Renal cortical epithelial cell (primary cell): Measurements from ENCODE around the gene MRPL58. TPM values are rescaled to one million over a fixed set of nuclear protein-coding genes. Genes with fewer than 3 reads are reported as not detected.
"Not testable (repeated sequence)": the region's sequence is repeated elsewhere in the genome, so short reads cannot be mapped to it uniquely, and the experiment has no call there.

Experiments used
- DNase-seq: peaks from one replicate; pipeline ENCODE4 v3.0.0-alpha.2; 2011; ENCODE audit warnings: low read depth
- total RNA-seq: library from RNA; depleted of rRNA; stranded (reverse); fragments of >200 nt; gene quantifications from 2 replicates; pipeline ENCODE4 v1.2.3, GENCODE V29; 2014

Gene MRPL58
- total RNA-seq, 1 donor from 2014 or later = 19.9 TPM

DNA sequence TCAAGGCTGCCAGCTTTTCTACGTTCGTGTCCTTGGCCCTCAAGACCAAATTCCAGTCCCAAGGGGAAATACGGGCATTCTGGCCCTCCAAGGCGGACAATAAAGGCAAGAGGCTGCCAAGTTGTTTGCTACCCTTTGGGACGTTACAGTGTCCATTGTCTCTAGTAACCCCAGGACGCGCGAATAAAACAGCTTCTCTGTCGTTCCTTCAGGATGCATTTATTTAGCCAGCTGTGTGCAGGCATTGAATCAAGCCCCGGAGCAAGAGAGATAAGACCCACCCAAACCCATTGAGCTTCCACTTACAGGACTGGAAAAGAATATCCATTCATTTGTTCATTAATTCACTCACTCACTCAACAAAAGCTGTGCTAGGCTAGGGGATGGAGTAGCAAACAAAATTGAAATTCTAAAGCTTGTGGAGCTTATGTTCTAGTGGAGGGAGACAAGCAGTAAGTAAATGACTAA is 656 bp downstream of the MRPL58 start:
- DNase-seq = no peak

DNA sequence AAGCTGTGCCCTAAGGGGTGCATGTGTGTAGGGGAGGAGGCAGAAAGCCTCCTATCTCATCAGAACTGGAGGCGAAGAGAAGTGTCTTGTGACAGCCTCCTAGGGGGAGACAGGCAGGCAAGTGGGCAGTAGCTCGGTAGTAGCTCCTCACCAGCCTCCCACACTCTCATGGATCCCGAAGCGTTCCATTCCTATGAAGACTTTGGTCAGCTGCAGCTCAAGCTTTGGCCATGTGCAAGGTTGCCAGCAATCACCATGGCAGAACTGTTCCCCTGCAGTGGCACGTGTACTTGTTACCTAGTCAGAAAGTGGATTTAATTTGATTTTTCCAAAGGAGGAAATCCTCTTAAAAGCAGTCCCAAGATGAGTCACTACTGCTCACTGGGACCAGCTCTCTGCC is 6.7 kb downstream of the MRPL58 start:
- no peak for DNase-seq

DNA sequence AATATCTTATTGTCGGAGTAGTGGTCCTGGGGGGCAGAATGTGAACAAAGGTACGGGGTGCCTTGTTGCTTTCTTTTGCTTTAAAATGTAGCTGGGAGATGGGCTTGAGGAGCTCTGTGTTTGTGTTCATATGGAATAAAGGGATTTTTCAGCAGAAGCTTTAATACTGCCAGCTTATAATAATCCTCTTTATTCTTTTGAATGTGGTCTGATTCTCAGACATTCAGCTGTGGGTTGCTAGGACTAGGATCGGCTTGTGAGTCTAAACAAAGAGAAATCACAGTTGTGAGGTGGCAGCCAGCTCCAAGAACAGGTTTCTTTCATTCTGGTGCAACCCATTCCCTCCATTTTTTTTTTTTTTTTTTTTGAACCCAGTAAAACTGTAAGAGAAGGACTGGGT is 7.2 kb downstream of the MRPL58 start:
- no peak for DNase-seq

DNA sequence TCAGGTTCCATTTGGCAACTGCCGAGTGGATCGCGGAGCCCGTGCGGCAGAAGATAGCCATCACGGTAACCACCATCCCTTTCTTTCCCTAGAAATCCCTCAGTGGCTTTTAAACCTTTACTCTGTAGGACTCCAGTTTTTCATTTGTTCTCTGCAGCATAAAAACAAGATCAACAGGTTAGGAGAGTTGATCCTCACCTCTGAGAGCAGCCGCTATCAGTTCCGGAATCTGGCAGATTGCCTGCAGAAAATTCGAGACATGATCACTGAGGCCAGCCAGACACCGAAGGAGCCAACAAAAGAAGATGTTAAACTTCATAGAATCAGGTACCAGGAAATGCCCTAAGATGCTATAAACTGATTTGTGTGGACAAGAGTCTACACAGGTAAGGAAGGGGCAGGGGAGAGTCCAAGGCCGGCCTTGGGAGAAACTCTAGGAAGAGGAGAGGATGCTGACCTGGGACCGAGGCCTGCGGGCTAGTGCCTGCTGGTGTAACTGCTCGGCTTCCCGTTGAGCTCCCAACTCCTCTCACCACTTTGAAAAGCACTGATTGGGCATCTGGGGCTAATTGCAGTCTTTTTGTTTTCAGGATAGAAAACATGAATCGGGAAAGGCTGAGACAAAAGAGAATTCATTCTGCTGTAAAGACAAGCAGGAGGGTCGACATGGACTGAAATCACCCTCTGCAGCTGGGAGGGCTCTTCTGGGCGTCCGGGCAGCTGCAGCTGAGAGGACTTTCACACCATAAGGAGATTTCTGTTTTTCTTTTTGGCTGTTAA is 8.1 kb downstream of the MRPL58 start:
- no peak for DNase-seq

DNA sequence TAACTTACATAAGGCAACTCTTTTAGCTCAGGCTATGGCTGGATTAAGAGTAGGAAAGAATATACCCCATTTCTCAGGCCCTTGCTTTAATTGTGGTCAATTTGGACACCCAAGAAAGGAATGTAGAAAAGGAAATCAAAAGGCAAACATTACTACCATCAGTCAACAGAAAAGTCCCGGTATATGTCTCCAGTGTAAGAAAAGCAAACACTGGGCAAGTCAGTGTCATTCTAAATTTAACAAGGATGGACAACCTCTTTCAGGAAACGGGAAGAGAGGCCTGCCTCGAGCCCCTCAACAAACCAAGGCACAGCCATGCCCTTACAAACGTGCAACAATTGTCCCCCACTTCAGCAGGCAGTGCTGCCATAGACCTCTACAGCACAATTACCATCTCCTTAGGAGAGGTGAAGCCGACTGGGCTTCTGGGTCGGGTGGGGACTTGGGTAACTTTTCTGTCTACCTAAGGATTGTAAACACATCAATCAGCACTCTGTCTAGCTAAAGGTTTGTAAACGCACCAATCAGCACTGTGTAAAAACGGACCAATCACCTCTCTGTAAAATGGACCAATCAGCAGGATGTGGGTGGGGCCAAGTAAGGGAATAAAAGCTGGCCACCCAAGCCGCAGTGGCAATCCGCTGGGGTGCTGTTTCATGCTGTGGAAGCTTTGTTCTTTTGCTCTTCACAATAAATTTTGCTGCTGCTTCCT is 12.4 kb downstream of the MRPL58 start:
- DNase-seq = no peak

DNA sequence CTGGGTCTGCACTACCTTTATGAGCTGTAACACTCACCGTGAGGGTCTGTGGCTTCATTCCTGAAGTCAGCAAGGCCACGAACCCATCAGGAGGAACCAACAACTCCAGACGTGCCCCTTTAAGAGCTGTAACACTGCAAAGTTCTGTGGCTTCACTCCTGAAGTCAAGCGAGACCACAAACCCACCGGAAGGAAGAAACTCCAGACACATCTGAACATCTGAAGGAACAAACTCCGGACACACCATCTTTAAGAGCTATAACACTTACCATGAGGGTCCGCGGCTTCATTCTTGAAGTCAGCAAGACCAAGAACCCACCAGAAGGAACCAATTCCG is 12.9 kb downstream of the MRPL58 start:
- DNase-seq = not testable (repeated sequence)

DNA sequence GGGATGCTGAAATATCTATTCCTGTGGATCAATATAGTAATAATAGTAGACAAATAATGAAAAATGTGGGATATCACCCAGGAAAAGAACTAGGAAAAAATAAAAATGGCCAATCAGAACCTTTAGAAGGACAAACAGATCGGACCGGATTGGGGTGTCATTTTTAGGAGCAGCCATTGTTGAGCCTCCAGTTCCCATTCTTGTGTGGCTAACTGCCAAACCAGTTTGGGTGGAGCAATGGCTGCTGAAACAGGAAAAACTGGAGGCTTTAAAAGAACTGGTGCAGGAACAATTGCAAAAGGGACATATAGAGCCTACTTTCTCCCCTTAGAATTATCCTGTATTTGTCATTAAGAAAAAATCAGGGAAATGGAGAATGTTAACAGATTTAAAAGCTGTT is 14.2 kb downstream of the MRPL58 start:
- not testable (repeated sequence) for DNase-seq

DNA sequence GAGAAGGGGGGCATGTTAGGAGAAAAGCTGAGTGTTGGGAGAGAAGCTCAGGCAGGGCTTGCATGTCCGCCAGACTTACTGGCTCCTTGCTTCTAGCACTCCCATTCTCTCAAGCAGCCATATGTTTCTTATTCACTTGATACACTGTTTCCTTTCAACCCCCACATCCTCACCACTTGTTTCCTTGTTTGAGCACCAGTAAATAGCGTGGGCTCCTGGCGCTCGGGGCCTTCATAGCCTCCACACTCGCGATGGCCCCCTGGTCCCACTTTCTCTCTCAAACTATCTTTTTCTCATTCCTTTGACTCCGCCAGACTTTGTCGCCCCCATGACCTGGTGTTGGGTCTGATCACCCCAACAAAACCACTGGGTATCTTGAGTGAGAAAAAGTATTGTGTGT is 17.7 kb downstream of the MRPL58 start:
- no peak for DNase-seq

DNA sequence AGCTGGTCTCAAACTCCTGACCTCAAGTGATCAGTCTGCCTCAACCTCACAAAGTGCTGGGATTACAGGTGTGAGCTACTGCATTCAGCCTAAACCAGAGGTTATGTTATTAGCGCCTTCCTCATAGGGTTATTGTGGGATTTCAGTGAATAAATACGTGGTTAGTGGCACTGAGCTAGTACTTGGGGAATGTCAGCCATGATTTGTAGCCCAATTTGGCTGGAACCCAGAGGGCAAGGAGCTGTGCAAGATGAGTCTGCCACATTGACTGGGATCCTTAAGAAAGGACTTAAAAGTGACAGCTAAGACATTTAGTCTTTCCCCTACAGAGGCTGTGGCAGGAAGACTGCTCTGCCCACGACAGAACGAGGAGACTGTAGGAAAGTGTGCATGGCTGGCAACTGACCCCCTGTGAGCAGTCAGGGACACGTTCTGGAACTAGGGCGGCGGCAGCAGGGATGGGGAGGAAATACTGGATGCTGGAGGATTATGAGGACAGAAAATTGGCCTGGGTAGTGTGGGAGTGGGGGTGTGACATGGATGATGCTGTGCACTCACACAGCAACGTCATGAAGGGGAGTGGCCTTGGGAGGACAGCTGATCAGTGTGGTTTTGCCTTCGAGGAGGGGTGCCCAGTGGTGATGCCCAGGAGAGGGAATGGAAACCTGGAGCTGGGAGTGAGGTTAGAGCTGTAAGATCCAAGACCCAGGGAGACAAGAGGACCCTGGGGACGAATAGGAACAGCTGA is 19.7 kb downstream of the MRPL58 start:
- peak; percentile 62 for DNase-seq

DNA sequence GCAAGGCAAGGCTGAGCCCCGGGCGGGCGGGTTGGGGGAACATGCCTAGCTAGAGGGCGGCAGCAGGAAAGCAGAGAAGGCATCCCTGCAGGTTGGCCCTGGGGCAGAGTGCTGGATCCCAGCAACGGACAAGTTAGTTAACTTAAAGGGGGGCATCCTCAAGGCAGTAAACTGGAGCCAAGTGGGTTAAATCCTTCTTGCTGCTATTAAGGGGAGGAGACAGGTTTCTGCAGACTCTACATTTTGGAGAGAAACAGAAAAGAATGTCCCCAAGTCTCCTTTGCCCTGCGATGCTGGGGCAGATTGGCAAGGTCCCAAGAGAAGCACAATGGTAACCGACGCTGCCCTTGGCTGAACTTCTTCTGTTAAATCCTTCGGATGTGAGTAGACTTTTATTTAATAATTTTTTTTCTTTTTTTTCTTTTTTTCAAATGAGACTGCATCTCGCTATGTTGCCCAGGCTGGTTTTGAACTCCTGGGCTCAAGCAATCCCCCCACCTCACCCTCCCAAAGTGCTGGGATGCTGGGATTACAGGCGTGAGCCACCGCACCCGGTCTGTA is 20.3 kb downstream of the MRPL58 start:
- DNase-seq = no peak

DNA sequence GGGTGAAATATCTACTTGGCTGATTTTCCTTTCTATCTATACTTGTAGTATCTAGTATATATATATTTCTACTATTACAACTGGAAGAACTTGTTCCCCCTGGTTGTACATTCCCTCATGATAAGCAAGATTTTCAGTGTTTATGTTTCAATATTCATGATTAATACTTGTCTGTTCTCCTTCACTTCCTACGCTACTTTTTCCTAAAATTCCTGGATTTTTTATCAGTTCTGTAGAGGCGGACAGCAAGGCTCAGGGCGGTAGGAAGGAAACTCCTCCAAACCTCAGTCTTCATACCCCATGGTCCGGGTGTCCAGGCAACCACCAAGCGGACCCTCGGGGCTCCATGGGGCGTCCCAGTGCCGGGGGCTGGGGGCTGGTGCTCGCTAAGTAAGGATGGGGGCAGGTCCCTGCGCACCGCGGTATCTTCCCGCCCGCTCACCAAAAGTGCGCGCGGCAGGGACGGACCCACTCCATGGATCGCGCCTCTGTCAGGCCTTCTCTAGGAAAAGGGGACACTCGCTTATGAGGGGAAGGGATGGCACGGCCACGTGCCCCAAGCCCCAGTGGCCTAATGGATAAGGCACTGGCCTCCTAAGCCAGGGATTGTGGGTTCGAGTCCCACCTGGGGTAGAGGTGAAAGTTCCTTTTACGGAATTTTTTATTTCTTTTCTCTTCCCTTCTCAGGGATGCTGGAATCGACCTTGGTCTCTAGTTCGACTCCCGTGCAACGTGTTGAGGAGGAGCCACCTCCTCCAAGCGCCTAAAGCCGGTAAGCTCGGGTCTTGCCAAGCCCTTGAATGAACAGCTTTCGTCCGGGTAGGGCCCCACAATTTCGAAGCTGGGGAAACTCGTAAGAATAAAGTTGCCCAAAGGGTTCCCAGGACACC is 21.1 kb downstream of the MRPL58 start:
- DNase-seq = peak; percentile 79

DNA sequence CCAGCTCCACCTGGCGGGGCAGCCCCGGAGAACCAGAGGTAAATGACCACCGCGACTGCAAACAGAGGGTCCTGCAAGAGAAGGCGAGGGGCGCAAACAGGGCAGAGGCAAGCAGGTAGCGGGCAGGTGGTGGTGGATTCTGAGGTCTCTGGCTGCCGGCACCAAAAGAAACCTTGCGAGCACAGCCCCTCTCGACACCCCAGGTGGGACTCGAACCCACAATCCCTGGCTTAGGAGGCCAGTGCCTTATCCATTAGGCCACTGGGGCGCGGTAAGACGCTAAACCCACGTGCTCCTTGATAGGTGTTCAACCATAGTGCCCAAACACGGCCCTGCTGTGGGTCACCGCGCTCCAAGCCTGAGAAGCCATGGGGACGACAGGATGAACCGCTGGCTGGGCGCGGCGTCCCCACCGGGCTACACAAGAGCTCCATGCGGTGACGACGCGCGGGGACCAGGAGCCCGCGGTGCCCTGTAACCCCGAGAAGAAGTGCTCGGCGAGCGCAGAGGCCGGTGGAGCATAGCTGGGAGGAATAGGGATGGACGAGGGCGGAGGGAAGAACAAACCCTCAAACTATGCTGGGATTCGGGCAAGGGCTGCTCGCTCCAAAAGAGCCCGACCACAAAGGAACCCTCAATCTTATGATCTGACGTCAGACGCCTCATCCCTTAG is 21.9 kb downstream of the MRPL58 start:
- DNase-seq = peak; percentile 74

DNA sequence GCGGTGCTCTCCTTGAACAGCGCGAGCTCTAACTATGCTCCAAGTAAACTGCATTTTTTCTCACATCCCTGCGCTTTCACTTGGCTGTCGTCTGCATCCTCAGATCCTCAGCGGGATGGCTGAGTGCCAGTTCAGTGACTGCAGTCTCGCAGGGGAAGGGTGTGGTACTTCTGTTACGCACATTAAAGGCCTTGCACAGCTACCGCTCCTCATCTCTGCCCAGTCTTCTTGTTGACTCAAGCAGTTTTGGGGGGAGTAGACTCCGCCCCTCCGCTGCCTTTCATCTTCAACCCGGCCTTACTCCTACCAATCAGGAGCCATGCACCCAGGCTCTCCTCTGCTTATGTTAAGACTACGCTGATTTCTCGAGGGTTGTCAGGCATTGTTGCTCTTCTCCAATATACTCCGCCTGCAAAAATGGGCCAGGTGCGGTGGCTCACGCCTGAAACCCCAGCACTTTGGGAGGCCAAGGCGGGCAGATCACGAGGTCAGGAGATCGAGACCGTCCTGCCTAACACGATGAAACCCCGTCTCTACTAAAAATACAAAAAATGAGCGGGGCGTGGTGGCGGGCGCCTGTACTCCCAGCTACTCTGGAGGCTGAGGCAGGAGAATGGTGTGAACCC is 24.3 kb downstream of the MRPL58 start:
- DNase-seq = no peak

DNA sequence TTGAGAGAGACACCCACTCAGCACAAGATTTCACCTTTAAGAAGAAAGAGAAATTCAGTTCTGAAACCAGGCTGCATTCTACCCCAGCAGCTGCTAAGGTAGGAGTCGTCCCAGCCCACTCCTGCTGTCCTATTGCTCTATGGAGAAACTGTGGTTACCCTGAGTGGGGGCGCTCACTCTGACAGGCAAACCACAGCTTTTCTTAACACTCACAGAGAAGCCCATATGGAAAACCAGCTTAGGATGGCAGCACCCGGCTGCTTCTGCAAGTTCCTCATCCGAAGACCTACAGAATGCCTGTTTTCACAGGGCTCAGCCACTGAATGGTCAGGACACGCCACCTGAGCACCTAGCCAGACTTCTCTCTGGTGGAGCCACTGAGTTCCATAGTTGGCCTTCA is 26.8 kb downstream of the MRPL58 start:
- no peak for DNase-seq

DNA sequence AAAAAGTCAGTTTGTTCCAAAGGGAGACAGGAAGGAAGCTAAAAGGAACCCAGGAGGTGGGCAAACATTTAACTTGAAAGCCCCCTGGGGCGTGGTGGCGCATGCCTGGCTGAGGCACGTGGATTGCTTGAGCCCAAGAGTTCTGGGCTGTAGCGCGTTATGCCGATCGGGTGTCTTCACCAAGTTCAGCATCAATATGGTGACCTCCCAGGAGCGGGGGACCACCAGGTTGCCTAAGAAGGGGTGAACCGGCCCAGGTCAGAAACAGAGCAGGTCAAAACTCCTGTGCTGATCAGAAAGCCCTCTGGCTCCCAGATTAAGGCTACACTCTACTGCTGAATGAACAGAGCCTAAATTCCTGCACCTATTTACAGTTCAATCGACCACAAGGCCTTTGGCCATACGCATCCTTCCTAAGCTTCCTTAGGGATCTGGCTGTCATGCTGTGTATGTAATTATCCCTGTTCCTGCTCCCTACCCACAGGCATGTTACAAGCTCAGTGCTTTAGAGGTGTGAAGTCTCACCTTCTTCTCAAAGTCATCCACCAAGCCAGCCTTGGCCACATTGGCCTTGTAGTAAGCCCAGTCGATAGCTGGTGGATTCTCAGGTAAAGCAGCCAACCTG is 29.3 kb downstream of the MRPL58 start:
- DNase-seq = no peak

DNA sequence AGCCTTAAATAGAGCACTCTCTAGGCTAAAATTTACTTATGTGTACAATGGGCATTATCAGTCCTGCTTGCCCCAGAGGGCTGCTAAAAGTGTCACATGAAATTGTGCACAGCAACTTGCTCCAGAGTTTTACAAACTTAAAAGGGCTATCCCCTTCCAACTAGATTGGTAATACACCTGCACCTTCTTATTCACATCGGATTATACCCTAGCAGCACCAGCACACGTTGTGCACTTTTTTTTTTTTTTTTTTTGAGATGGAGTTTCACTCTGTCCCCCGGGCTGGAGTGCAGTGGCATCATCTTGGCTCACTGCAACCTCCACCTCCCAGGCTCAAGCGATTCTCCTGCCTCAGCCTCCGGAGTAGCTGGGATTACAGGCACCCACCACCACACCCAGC is 31.3 kb downstream of the MRPL58 start:
- not testable (repeated sequence) for DNase-seq

DNA sequence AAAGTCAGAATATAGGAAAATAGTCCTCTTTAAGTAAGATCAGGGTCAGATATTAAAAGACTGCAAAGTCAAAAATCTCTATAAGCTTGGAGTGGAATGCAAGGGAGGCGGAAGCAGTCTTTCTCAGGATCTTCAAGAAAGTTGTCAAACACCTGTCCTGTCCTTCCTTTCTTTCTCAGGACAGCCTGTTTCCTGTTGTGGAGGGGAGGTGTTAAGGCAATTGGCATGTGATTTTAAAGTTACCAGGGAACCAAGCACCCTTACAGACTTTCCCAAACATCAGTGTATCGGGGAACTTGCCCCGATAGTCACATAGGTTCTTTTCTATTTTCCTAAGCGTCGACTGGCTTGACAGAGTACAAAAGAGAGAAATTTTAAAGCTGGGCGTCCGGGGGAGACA is 32.2 kb downstream of the MRPL58 start:
- DNase-seq = no peak

DNA sequence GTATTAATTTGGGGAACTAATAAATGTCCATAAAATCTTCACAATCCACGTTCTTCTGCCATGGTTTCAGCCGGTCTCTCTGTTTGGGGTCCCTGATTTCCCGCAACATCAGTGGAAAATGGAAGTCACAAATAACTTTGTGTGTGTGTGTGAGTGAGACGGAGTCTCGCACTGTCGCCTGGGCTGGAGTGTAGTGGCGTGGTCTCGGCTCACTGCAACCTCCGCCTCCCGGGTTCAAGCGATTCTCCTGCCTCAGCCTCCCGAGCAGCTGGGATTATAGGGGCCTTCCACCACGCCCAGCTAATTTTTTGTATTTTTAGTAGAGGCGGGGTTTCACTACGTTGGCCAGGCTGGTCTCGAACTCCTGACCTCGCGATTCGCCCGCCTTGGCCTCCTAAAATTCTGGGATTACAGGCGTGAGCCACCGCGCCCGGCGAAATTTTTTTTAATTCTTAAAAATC is 33.5 kb downstream of the MRPL58 start:
- not testable (repeated sequence) for DNase-seq

DNA sequence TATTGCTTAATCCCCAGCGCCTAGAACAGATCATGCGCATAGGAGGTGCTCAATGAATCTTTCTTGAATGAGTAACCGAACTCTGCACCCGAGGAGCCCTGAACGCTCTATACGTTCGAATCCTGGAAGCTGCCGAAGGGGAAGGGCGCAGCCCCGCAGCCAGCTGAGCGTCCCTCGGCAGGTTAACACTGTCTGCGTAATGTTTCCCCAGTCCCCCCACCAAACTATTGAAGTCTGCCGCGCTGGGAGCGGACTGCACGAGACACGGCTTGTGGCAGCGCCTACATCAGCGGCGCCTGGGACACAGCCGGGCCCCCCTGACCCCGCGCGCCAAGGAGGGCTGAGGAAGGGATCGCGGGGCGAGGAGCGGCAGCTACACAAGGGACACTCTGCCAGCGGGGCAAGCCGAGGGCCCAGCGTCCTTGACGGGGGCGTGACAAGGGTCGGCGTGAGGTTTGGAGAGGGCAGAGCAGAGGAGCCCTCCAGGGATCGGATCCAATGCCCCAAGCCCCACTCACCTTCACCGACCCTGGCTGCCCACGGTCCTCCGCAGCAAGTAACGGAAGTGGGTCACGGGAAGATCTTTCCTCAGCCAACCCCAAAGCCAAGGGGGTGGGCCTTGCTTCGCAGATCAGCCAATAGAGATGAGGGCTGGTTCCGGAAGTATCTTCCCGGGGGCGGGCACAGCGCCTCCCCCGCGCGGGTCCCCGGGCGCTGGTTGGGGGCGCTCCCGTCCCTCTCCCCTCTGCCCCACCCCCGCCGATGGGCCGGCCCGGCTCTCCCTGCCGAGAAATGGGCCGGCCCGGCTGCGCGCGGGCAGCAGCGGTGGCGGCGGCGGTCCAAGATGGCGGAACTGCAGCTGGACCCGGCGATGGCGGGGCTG is 34.2 kb downstream of the MRPL58 start, which contains the start of the genes ATP5PD and KCTD2:
Gene ATP5PD, minus strand, starts transcription at position 563 of the 883 bp plus-strand sequence. CDS start 4,319 bp downstream, outside the sequence.
Gene KCTD2, plus strand, starts transcription at position 819 of the 883 bp plus-strand sequence. Its CDS starts 26 bp downstream, at position 845.
- DNase-seq = peak; percentile 94
